Measurements from ENCODE around the gene TUT7. TPM values are rescaled to one million over a fixed set of nuclear protein-coding genes. Genes with fewer than 3 reads are reported as not detected.

Gene TUT7
- total RNA-seq, 1 donor = 39.8 TPM

- no peak for TF ChIP-seq CTCF (IDR thresholded peaks at IDR 0.05; ENCODE audit: extremely low read depth, low read depth, low read length)
- no peaks in the 10 kb centered on the region for H4K20me1 ChIP-seq (ENCODE audit: insufficient read depth, low read length)
- peaks cover 16% of the 10 kb centered on the region for H3K4me1 ChIP-seq (ENCODE audit: insufficient read depth, low read length)
- H3K4me2 ChIP-seq (ENCODE audit: insufficient read depth, low read length) = peak within 1 kb of the TSS; percentile 83
- H3K27ac ChIP-seq (ENCODE audit: low read depth, low read length) = peak within 1 kb of the TSS; percentile 83
- no peaks in the 10 kb centered on the region for H3K9me3 ChIP-seq (ENCODE audit: low read depth, low read length)
- H3K79me2 ChIP-seq (ENCODE audit: insufficient read depth, low read length) = peaks cover 38% of the 10 kb centered on the region
- DNase-seq (ENCODE audit: insufficient read length, low spot score, missing footprints) = peak; percentile 95
- peak within 1 kb of the TSS; percentile 79 for H3K4me3 ChIP-seq (ENCODE audit: insufficient read depth, low read length)
- no peaks in the 10 kb centered on the region for H3K27me3 ChIP-seq (ENCODE audit: insufficient read depth, low read length)
- peak within 1 kb of the TSS; percentile 86 for H2AFZ ChIP-seq (ENCODE audit: low read length)
- no peaks in the 10 kb centered on the region for H3K36me3 ChIP-seq (ENCODE audit: insufficient read depth, low read length)
Measured at GRCh38 chr9:86282077-86282978, 71.9 kb downstream of the TUT7 start, which contains the start of gene ISCA1. ISCA1 (minus strand) TSS chr9:86282538; CDS start chr9:86282458, 80 bp downstream.

GRCh38 chr9:86281593-86282076 is 72.6 kb downstream of the TUT7 start:
- Histone ChIP-seq H2AFZ (ENCODE audit: low read length) (peak overlapping the region; percentile 86), H3K36me3 (ENCODE audit: insufficient read depth, low read length) (no peaks in the 10 kb centered on the region), H3K9me3 (ENCODE audit: low read depth, low read length) (no peaks in the 10 kb centered on the region), H3K27me3 (ENCODE audit: insufficient read depth, low read length) (no peaks in the 10 kb centered on the region), H3K4me2 (ENCODE audit: insufficient read depth, low read length) (peak overlapping the region; percentile 83), H3K79me2 (ENCODE audit: insufficient read depth, low read length) (peaks cover 41% of the 10 kb centered on the region), H4K20me1 (ENCODE audit: insufficient read depth, low read length) (no peaks in the 10 kb centered on the region), H3K4me3 (ENCODE audit: insufficient read depth, low read length) (peak overlapping the region; percentile 79), H3K4me1 (ENCODE audit: insufficient read depth, low read length) (peaks cover 16% of the 10 kb centered on the region), H3K27ac (ENCODE audit: low read depth, low read length) (peak overlapping the region; percentile 83)
- no peak for DNase-seq (ENCODE audit: insufficient read length, low spot score, missing footprints)
- TF ChIP-seq CTCF (IDR thresholded peaks at IDR 0.05; ENCODE audit: extremely low read depth, low read depth, low read length) = no peak

GRCh38 chr9:86280580-86280979 is 73.6 kb downstream of the TUT7 start:
- Histone ChIP-seq H3K79me2 (ENCODE audit: insufficient read depth, low read length) (peaks cover 49% of the 10 kb centered on the region), H3K4me3 (ENCODE audit: insufficient read depth, low read length) (no peak overlapping the region), H3K36me3 (ENCODE audit: insufficient read depth, low read length) (no peaks in the 10 kb centered on the region), H2AFZ (ENCODE audit: low read length) (no peak overlapping the region), H3K4me1 (ENCODE audit: insufficient read depth, low read length) (peaks cover 16% of the 10 kb centered on the region), H3K27ac (ENCODE audit: low read depth, low read length) (no peak overlapping the region), H4K20me1 (ENCODE audit: insufficient read depth, low read length) (peaks cover 3% of the 10 kb centered on the region), H3K27me3 (ENCODE audit: insufficient read depth, low read length) (no peaks in the 10 kb centered on the region), H3K9me3 (ENCODE audit: low read depth, low read length) (no peaks in the 10 kb centered on the region), H3K4me2 (ENCODE audit: insufficient read depth, low read length) (peak overlapping the region; percentile 83)
- no peak for DNase-seq (ENCODE audit: insufficient read length, low spot score, missing footprints)
- TF ChIP-seq CTCF (IDR thresholded peaks at IDR 0.05; ENCODE audit: extremely low read depth, low read depth, low read length) = no peak

- Histone ChIP-seq H3K4me3 (ENCODE audit: insufficient read depth, low read length) (no peak overlapping the region), H3K79me2 (ENCODE audit: insufficient read depth, low read length) (peaks cover 55% of the 10 kb centered on the region), H3K27me3 (ENCODE audit: insufficient read depth, low read length) (no peaks in the 10 kb centered on the region), H3K27ac (ENCODE audit: low read depth, low read length) (no peak overlapping the region), H2AFZ (ENCODE audit: low read length) (no peak overlapping the region), H3K4me1 (ENCODE audit: insufficient read depth, low read length) (peaks cover 16% of the 10 kb centered on the region), H3K9me3 (ENCODE audit: low read depth, low read length) (no peaks in the 10 kb centered on the region), H3K36me3 (ENCODE audit: insufficient read depth, low read length) (no peaks in the 10 kb centered on the region), H3K4me2 (ENCODE audit: insufficient read depth, low read length) (no peak overlapping the region), H4K20me1 (ENCODE audit: insufficient read depth, low read length) (peaks cover 7% of the 10 kb centered on the region)
- no peak for DNase-seq (ENCODE audit: insufficient read length, low spot score, missing footprints)
- no peak for TF ChIP-seq CTCF (IDR thresholded peaks at IDR 0.05; ENCODE audit: extremely low read depth, low read depth, low read length)
Measured at GRCh38 chr9:86279839-86280238, 74.4 kb downstream of the TUT7 start.
